GM23338 (cell line): ENCODE results near the gene REG3G. TPM values are rescaled to one million over a fixed set of nuclear protein-coding genes. Genes with fewer than 3 reads are reported as not detected.

Source experiments
- ATAC-seq: fragments of 200-7000 bp; cut with Tn5 transposase; 3 replicates; pipeline ENCODE4 v1.9.1; 2020
- DNase-seq: peaks from one replicate; pipeline ENCODE4 v3.0.0-alpha.2; 2015; ENCODE audit warnings: low spot score
- H2AFZ ChIP-seq: fragments of 200-600 bp; sonication (generic); 2 replicates; pipeline ENCODE4 v1.8.0; 2016; ENCODE audit warnings: antibody characterized with exemption, mild to moderate bottlenecking, moderate library complexity
- H3F3A ChIP-seq: fragments of 200-600 bp; sonication (generic); replicated peaks from 2 replicates; pipeline ENCODE4 v1.8.0; 2017; ENCODE audit warnings: antibody characterized with exemption, mixed run types, low read depth
- H3K27ac ChIP-seq: fragments of 200-600 bp; sonication (generic); 2 replicates; pipeline ENCODE4 v1.6.1; 2016; ENCODE audit warnings: low read depth
- H3K27me3 ChIP-seq: fragments of 200-600 bp; sonication (generic); 2 replicates; pipeline ENCODE4 v1.8.0; 2016; ENCODE audit warnings: mild to moderate bottlenecking, mixed run types, moderate library complexity; ENCODE audit not compliant: insufficient read depth
- H3K36me3 ChIP-seq: fragments of 200-600 bp; sonication (generic); 2 replicates; pipeline ENCODE4 v1.8.0; 2016; ENCODE audit warnings: mild to moderate bottlenecking; ENCODE audit not compliant: insufficient read depth
- H3K4me1 ChIP-seq: fragments of 200-600 bp; sonication (generic); 2 replicates; pipeline ENCODE4 v1.8.0; 2016; ENCODE audit warnings: mild to moderate bottlenecking, moderate library complexity; ENCODE audit not compliant: insufficient read depth
- H3K4me2 ChIP-seq: fragments of 200-600 bp; sonication (generic); 2 replicates; pipeline ENCODE4 v1.7.1; 2017; ENCODE audit warnings: mixed run types
- H3K4me3 ChIP-seq: fragments of 200-600 bp; sonication (generic); 2 replicates; pipeline ENCODE4 v1.6.1; 2016; ENCODE audit warnings: mixed run types
- H3K79me2 ChIP-seq: fragments of 200-600 bp; sonication (generic); replicated peaks from 2 replicates; pipeline ENCODE4 v1.8.0; 2017; ENCODE audit warnings: mild to moderate bottlenecking; ENCODE audit not compliant: insufficient read depth
- H3K9me2 ChIP-seq: fragments of 200-600 bp; sonication (generic); 2 replicates; pipeline ENCODE4 v1.8.0; 2017; ENCODE audit not compliant: insufficient read depth
- H4K20me1 ChIP-seq: fragments of 200-600 bp; sonication (generic); replicated peaks from 2 replicates; pipeline ENCODE4 v1.8.0; 2017; ENCODE audit warnings: mild to moderate bottlenecking; ENCODE audit not compliant: insufficient read depth
- H3K27ac Mint-ChIP-seq: 2 replicates; pipeline ENCODE4 v1.8.0; 2020; ENCODE audit warnings: inconsistent platforms, mild to moderate bottlenecking, moderate library complexity, mixed read lengths
- H3K27me3 Mint-ChIP-seq: 3 replicates; pipeline ENCODE4 v1.8.0; 2022; ENCODE audit warnings: low read depth, mild to moderate bottlenecking, moderate library complexity, mixed read lengths, inconsistent platforms; ENCODE audit not compliant: insufficient read depth, poor library complexity
- H3K36me3 Mint-ChIP-seq: 3 replicates; pipeline ENCODE4 v1.8.0; 2021; ENCODE audit warnings: low read depth, mild to moderate bottlenecking, inconsistent platforms, moderate library complexity, mixed read lengths
- H3K4me1 Mint-ChIP-seq: 3 replicates; pipeline ENCODE4 v1.8.0; 2020; ENCODE audit warnings: mild to moderate bottlenecking, inconsistent platforms, mixed read lengths
- H3K4me3 Mint-ChIP-seq: 3 replicates; pipeline ENCODE4 v1.8.0; 2021; ENCODE audit warnings: moderate library complexity, mild to moderate bottlenecking, inconsistent platforms, mixed read lengths
- H3K9me3 Mint-ChIP-seq: 3 replicates; pipeline ENCODE4 v1.8.0; 2020; ENCODE audit warnings: moderate library complexity, mild to moderate bottlenecking, inconsistent platforms, mixed read lengths
- CREB1 ChIP-seq: fragments of 250-450 bp; sonication (Bioruptor Pico); IDR thresholded peaks from 2 replicates; pipeline ENCODE4 v1.5.0; 2020; ENCODE audit warnings: low read depth, mild to moderate bottlenecking, moderate library complexity
- EZH2 ChIP-seq: fragments of 200-600 bp; sonication (generic); IDR thresholded peaks from one replicate; pipeline ENCODE4 v1.8.0; 2017; ENCODE audit warnings: antibody characterized with exemption, mild to moderate bottlenecking, low read depth; ENCODE audit not compliant: unreplicated experiment
- EZH2phosphoT487 ChIP-seq: fragments of 200-600 bp; sonication (generic); IDR thresholded peaks from one replicate; pipeline ENCODE4 v1.8.1; 2018; ENCODE audit warnings: antibody characterized with exemption; ENCODE audit not compliant: unreplicated experiment
- JUNB ChIP-seq: IDR thresholded peaks from one replicate; pipeline ENCODE4 v1.6.1; 2016; ENCODE audit warnings: antibody characterized with exemption; ENCODE audit not compliant: unreplicated experiment
- NANOG ChIP-seq: IDR thresholded peaks from 2 replicates; pipeline ENCODE4 v1.6.1; 2016; ENCODE audit warnings: antibody characterized with exemption, borderline replicate concordance
- POLR2AphosphoS5 ChIP-seq: IDR thresholded peaks from 2 replicates; pipeline ENCODE4 v1.6.1; 2016; ENCODE audit warnings: antibody characterized with exemption, low read depth
- STAT1 ChIP-seq: IDR thresholded peaks from one replicate; pipeline ENCODE4 v1.6.1; 2016; ENCODE audit warnings: antibody characterized with exemption; ENCODE audit not compliant: unreplicated experiment
- ZNF114 ChIP-seq: fragments of 250-450 bp; sonication (Bioruptor Pico); IDR thresholded peaks from 2 replicates; pipeline ENCODE4 v1.5.0; 2020; ENCODE audit warnings: mild to moderate bottlenecking, moderate library complexity
- ZNF331 ChIP-seq: fragments of 250-450 bp; sonication (Bioruptor Pico); IDR thresholded peaks from 2 replicates; pipeline ENCODE4 v1.5.0; 2020; ENCODE audit warnings: low read depth, mild to moderate bottlenecking, moderate library complexity
- polyA plus RNA-seq: library from polyadenylated mRNA; unstranded; fragments of >200 nt; fragmentation: Nextera tagmentation; extraction: Ambion mirVana; gene quantifications from 2 replicates; pipeline ENCODE4 v1.2.1, GENCODE V29; 2016
- total RNA-seq: library from RNA; depleted of rRNA; stranded (reverse); fragments of >200 nt; shearing (Covaris generic); gene quantifications from 2 replicates; pipeline ENCODE4 v1.2.3, GENCODE V29; 2014
- TF ChIP-seq, protein P1 (sequence below): fragments of 250-450 bp; sonication (Bioruptor Pico); IDR thresholded peaks from 2 replicates; pipeline ENCODE4 v1.5.0; 2020; ENCODE audit warnings: mild to moderate bottlenecking, moderate library complexity
- TF ChIP-seq, protein P2 (sequence below): IDR thresholded peaks from one replicate; pipeline ENCODE4 v1.6.1; 2018; ENCODE audit warnings: antibody characterized with exemption; ENCODE audit not compliant: unreplicated experiment
- TF ChIP-seq, protein P3 (sequence below): IDR thresholded peaks from 2 replicates; pipeline ENCODE4 v1.6.1; 2016; ENCODE audit warnings: antibody characterized with exemption
- TF ChIP-seq, protein P4 (sequence below), 2 experiments: fragments of 200-600 bp in 1 of 2; sonication (generic) in 1 of 2; conservative IDR thresholded peaks; 2 replicates each; pipeline versions ENCODE4 v1.5.1 to v1.6.1; 2016 to 2017; ENCODE audit warnings: antibody characterized with exemption in 2 of 2, low read depth in 2 of 2, mild to moderate bottlenecking in 2 of 2, moderate library complexity in 1 of 2

The REG3G gene
- total and polyA plus RNA-seq, 2 experiments from 2014 or later = not detected

DNA sequence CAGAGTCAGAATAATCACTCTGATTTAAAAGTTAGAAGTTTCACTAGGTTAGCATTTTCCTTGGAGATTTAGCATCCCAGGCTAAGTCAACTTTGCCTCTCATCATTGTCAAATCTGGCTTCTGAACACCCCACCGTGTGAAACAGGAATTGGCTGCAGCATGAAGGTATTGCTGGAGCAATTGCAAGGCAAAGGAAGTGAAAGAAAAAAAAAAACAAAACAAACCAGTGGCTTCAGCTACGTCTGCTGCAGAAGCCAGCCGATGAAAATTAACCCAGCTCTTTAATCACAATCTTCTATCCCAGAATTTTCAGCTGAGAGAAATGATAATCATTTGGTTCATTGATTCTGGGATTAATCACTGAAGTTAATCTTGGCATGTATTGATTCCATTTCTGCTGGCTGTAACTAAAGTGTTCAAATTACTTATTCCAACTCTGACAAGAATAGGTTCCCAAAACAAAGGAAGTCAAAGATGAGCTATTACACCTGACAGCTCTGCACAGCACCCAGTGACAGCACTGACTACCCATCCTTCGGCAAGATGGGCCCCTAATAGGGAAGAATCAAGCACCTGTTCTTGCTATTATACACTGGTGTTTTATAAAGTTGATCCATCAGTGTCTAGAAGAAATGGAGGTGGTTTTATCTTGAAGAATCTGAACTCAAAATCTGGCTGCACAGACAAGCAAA, 42.7 kb upstream of the REG3G start:
- Mint-ChIP-seq H3K36me3 (no peaks in the 10 kb centered on the region), H3K4me3 (no peak overlapping the region), H3K9me3 (no peaks in the 10 kb centered on the region), H3K27me3 (no peaks in the 10 kb centered on the region), H3K4me1 (peaks cover 14% of the 10 kb centered on the region), H3K27ac (no peak overlapping the region)
- Histone ChIP-seq H3K27ac (no peak overlapping the region), H3K4me2 (no peak overlapping the region), H3F3A (no peaks in the 10 kb centered on the region), H3K9me2 (no peaks in the 10 kb centered on the region), H4K20me1 (no peaks in the 10 kb centered on the region), H3K36me3 (no peaks in the 10 kb centered on the region), H2AFZ (no peak overlapping the region), H3K4me3 (no peak overlapping the region), H3K79me2 (no peaks in the 10 kb centered on the region), H3K27me3 (no peaks in the 10 kb centered on the region), H3K4me1 (peaks cover 11% of the 10 kb centered on the region)
- ATAC-seq = no peak
- no peak for DNase-seq
- TF ChIP-seq POLR2AphosphoS5 (no peak), NANOG (no peak), ZNF331 (CRISPR knock-in tag) (no peak), CREB1 (CRISPR knock-in tag) (no peak), JUNB (no peak), STAT1 (no peak), EZH2 (no peak), EZH2phosphoT487 (no peak), ZNF114 (CRISPR knock-in tag) (no peak)
- TF ChIP-seq, protein P1, sequence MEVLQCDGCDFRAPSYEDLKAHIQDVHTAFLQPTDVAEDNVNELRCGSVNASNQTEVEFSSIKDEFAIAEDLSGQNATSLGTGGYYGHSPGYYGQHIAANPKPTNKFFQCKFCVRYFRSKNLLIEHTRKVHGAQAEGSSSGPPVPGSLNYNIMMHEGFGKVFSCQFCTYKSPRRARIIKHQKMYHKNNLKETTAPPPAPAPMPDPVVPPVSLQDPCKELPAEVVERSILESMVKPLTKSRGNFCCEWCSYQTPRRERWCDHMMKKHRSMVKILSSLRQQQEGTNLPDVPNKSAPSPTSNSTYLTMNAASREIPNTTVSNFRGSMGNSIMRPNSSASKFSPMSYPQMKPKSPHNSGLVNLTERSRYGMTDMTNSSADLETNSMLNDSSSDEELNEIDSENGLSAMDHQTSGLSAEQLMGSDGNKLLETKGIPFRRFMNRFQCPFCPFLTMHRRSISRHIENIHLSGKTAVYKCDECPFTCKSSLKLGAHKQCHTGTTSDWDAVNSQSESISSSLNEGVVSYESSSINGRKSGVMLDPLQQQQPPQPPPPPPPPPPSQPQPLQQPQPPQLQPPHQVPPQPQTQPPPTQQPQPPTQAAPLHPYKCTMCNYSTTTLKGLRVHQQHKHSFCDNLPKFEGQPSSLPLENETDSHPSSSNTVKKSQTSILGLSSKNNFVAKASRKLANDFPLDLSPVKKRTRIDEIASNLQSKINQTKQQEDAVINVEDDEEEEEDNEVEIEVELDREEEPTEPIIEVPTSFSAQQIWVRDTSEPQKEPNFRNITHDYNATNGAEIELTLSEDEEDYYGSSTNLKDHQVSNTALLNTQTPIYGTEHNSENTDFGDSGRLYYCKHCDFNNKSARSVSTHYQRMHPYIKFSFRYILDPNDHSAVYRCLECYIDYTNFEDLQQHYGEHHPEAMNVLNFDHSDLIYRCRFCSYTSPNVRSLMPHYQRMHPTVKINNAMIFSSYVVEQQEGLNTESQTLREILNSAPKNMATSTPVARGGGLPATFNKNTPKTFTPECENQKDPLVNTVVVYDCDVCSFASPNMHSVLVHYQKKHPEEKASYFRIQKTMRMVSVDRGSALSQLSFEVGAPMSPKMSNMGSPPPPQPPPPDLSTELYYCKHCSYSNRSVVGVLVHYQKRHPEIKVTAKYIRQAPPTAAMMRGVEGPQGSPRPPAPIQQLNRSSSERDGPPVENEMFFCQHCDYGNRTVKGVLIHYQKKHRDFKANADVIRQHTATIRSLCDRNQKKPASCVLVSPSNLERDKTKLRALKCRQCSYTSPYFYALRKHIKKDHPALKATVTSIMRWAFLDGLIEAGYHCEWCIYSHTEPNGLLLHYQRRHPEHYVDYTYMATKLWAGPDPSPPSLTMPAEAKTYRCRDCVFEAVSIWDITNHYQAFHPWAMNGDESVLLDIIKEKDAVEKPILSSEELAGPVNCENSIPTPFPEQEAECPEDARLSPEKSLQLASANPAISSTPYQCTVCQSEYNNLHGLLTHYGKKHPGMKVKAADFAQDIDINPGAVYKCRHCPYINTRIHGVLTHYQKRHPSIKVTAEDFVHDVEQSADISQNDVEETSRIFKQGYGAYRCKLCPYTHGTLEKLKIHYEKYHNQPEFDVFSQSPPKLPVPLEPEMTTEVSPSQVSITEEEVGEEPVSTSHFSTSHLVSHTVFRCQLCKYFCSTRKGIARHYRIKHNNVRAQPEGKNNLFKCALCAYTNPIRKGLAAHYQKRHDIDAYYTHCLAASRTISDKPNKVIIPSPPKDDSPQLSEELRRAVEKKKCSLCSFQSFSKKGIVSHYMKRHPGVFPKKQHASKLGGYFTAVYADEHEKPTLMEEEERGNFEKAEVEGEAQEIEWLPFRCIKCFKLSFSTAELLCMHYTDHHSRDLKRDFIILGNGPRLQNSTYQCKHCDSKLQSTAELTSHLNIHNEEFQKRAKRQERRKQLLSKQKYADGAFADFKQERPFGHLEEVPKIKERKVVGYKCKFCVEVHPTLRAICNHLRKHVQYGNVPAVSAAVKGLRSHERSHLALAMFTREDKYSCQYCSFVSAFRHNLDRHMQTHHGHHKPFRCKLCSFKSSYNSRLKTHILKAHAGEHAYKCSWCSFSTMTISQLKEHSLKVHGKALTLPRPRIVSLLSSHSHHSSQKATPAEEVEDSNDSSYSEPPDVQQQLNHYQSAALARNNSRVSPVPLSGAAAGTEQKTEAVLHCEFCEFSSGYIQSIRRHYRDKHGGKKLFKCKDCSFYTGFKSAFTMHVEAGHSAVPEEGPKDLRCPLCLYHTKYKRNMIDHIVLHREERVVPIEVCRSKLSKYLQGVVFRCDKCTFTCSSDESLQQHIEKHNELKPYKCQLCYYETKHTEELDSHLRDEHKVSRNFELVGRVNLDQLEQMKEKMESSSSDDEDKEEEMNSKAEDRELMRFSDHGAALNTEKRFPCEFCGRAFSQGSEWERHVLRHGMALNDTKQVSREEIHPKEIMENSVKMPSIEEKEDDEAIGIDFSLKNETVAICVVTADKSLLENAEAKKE (CRISPR knock-in tag) = no peak
- TF ChIP-seq, protein P2, sequence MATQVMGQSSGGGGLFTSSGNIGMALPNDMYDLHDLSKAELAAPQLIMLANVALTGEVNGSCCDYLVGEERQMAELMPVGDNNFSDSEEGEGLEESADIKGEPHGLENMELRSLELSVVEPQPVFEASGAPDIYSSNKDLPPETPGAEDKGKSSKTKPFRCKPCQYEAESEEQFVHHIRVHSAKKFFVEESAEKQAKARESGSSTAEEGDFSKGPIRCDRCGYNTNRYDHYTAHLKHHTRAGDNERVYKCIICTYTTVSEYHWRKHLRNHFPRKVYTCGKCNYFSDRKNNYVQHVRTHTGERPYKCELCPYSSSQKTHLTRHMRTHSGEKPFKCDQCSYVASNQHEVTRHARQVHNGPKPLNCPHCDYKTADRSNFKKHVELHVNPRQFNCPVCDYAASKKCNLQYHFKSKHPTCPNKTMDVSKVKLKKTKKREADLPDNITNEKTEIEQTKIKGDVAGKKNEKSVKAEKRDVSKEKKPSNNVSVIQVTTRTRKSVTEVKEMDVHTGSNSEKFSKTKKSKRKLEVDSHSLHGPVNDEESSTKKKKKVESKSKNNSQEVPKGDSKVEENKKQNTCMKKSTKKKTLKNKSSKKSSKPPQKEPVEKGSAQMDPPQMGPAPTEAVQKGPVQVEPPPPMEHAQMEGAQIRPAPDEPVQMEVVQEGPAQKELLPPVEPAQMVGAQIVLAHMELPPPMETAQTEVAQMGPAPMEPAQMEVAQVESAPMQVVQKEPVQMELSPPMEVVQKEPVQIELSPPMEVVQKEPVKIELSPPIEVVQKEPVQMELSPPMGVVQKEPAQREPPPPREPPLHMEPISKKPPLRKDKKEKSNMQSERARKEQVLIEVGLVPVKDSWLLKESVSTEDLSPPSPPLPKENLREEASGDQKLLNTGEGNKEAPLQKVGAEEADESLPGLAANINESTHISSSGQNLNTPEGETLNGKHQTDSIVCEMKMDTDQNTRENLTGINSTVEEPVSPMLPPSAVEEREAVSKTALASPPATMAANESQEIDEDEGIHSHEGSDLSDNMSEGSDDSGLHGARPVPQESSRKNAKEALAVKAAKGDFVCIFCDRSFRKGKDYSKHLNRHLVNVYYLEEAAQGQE = no peak
- TF ChIP-seq, protein P3, sequence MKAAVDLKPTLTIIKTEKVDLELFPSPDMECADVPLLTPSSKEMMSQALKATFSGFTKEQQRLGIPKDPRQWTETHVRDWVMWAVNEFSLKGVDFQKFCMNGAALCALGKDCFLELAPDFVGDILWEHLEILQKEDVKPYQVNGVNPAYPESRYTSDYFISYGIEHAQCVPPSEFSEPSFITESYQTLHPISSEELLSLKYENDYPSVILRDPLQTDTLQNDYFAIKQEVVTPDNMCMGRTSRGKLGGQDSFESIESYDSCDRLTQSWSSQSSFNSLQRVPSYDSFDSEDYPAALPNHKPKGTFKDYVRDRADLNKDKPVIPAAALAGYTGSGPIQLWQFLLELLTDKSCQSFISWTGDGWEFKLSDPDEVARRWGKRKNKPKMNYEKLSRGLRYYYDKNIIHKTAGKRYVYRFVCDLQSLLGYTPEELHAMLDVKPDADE = no peak
- TF ChIP-seq, protein P4, sequence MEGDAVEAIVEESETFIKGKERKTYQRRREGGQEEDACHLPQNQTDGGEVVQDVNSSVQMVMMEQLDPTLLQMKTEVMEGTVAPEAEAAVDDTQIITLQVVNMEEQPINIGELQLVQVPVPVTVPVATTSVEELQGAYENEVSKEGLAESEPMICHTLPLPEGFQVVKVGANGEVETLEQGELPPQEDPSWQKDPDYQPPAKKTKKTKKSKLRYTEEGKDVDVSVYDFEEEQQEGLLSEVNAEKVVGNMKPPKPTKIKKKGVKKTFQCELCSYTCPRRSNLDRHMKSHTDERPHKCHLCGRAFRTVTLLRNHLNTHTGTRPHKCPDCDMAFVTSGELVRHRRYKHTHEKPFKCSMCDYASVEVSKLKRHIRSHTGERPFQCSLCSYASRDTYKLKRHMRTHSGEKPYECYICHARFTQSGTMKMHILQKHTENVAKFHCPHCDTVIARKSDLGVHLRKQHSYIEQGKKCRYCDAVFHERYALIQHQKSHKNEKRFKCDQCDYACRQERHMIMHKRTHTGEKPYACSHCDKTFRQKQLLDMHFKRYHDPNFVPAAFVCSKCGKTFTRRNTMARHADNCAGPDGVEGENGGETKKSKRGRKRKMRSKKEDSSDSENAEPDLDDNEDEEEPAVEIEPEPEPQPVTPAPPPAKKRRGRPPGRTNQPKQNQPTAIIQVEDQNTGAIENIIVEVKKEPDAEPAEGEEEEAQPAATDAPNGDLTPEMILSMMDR (conservative IDR thresholded peaks at IDR 0.05; ENCODE audit: low read depth in 2 of 2) = no peak
